GM12874 (cell line): Measurements from ENCODE around the gene MTMR6.

ENCODE experiments used
- CTCF ChIP-seq: IDR thresholded peaks from 2 replicates; pipeline ENCODE4 v1.5.1; 2011; ENCODE audit warnings: low read depth, mild to moderate bottlenecking, control low read depth, low read length, moderate library complexity; ENCODE audit not compliant: insufficient read depth

Gene MTMR6

DNA sequence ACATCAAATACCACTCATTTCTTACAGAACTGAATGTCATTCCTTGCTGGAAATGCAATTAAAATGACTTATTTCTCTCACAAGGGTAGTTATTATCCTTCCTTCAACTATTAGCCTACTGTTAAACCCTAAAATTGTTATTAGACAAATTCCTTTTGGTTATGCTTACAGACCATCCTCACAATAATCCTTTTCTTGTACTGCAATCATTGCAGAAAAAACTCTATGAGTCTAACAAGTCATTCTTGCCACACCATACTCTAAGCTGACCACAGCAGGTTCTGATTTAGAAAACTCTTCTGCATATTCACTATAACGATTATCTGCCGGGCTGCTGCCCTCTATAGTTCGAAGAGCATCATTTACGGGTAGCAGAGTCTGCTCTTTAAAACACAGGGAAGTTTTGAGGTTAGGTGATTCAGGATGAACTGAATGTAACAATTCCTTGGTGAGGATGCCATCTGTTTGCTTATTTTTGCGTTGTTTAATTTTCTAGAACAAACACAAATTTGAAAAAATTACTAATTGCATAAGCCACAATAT is 38.2 kb downstream of the MTMR6 start:
- TF ChIP-seq CTCF, result peak; percentile 33; the same call in 1 of the 2 replicates

- TF ChIP-seq CTCF, result no peak
These were observed 39.2 kb downstream of the MTMR6 start for GRCh38 chr13:25248071-25248470.

- TF ChIP-seq CTCF, result no peak
These were observed 39.9 kb downstream of the MTMR6 start for GRCh38 chr13:25247360-25247759.

DNA sequence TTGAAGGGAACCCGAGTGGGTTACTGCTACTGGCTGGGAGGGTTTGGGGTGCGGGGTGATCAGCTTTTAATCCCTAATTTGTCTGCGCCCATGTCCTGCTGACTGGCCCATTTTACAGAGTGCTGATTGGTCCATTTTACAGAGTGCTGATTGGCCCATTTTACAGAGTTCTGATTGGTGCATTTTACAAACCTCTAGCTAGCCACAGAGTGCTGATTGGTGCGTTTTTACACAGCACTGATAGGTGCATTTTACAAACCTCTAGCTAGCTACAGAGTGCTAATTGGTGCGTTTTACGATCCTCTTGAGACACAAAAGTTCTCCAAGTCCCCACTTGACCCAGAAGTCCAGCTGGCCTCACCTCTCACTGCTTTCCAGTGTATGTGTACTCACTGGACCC is 43.2 kb downstream of the MTMR6 start:
- no peak for TF ChIP-seq CTCF

DNA sequence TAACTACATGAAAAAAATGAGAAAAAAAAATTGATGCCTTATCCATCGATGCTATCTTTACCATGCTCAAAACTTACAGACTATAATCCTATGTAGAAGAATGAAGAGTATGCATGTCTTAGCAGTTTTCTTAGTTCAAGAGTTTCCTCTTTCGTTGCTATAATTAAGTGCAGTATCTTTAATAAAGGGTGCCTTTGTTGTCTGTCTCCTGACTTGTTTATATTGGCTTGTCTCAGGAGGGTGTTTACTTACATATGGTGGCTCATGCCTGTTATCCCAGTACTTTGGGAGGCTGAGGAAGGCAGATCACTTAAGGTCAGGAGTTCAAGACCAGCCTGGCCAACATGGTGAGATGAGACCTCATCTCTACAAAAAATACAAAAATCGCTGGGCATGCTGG is 44.3 kb downstream of the MTMR6 start:
- TF ChIP-seq CTCF, result no peak

DNA sequence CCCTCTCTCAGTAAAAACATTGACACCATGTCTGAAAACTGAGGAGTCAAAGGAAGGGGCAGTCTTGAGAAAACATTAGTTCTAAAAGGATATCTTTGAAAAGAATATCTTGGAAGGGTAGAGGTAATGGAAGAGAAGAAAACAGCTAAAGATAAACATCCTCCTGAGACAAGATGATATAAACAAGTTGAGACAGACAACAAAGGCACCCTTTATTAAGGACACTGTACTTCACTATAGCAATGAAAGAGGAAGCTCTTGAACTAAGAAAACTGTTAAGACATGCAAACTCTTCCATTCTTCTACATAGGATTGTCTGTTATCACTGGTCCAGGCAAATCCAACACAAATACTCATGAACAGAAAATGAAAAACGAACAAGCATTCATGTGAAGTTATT is 46.3 kb downstream of the MTMR6 start:
- no peak for TF ChIP-seq CTCF

GRCh38 chr13:25237083-25237482 is 50.2 kb downstream of the MTMR6 start:
- no peak for TF ChIP-seq CTCF
